DOHH2 (cell line): ENCODE data around the gene PPHLN1.

Source experiments
- CTCF ChIP-seq: fragments of 200-600 bp; sonication (generic); IDR thresholded peaks from one replicate; pipeline ENCODE4 v1.5.1; 2014; ENCODE audit warnings: antibody characterized with exemption, mild to moderate bottlenecking, low read depth, low read length; ENCODE audit not compliant: poor library complexity, severe bottlenecking
- EZH2phosphoT487 ChIP-seq: fragments of 200-600 bp; sonication (generic); IDR thresholded peaks from 2 replicates; pipeline ENCODE4 v1.6.1; 2017; ENCODE audit warnings: borderline replicate concordance, mild to moderate bottlenecking, antibody characterized with exemption, low read length, moderate library complexity, mixed read lengths

- no peak for TF ChIP-seq CTCF
- TF ChIP-seq EZH2phosphoT487, result no peak
Observed at GRCh38 chr12:42445891-42446290, 119.9 kb downstream of the PPHLN1 start.
